Hepatic stellate cell (primary cell): Measurements from ENCODE around the gene CACNA1A.
"Not testable (repeated sequence)": the region's sequence is repeated elsewhere in the genome, so short reads cannot be mapped to it uniquely, and the experiment has no call there.

Experiments used
- DNase-seq: peaks from one replicate; pipeline ENCODE4 v3.0.0; 2011; ENCODE audit warnings: low spot score

CACNA1A gene

DNA sequence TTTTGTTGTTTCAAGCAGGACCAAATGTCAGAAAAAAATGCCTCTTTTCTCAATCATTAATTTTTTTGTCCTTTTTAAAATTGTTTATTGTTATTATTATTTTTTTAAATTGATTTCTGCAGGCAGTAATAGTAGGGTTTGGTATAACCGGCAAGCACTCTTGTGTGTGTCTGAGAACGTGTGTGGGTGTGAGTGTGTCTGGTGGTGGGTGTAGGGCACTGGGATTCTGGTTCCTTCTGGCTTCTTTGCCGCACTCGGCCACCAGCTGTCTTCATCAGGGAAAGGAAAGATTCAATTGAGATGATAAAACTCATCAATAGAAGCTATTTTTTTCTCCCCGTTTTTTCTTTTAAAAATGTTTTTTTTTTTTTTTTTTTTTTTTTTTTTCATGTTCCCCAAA lies 299.7 kb downstream of the CACNA1A start:
- DNase-seq, result no peak

- not testable (repeated sequence) for DNase-seq
Observed at GRCh38 chr19:13202112-13202511, 304.2 kb downstream of the CACNA1A start.

DNA sequence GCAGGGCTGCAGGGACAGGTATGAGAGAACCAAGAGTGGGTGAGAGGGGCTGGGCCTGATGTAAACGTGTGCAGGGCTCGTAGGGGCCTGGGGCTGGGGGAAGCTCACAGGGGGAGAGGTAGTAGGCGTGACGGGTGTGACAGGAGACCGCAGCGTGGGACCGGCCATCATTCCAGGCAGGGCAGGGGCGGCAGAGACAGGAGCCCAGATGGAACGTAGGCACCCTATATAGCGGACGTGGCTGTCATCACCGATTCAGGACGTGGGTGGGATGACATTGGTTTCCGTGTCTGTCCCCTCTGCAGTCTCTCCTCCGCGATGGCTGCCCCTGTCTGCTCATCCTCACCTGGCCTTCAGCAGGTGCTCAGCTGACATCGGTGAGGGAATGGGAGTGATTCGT lies 307.6 kb downstream of the CACNA1A start:
- no peak for DNase-seq

GRCh38 chr19:13195678-13196077 lies 310.6 kb downstream of the CACNA1A start:
- no peak for DNase-seq

DNA sequence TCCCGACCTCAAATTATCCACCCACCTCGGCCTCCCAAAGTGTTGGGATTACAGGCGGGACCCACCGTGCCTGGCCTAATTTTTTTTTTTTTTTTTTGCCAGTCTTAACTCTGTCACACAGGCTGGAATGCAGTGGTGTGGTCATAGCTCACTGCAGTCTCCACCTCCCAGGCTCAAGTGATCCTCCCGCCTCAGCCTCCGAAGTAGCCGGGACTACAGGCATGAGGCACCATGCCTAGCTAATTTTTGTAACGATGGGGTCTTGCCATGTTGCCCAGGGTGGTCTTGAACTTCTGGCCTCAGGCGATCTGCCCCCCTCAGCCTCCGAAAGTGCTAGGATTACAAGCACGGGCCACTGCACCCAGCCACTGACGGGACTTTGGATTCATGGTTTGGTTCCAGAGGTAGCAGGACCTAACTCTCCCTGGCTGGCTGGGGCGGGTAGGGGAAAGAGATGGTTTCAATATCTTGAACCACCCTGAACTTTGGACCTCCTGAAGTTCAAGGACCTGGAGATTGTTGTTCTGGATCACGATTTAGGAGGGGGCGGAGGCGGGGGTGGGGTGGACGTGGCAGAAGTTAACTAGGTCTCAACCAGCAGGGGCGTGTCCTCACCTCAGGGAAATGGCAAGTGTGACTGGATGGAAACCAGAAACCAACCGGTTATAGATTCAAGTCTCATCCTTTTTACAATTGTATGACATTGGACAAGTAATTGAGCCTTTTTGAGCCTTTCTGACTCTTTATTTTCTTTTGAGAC lies 315.3 kb downstream of the CACNA1A start:
- no peak for DNase-seq

DNA sequence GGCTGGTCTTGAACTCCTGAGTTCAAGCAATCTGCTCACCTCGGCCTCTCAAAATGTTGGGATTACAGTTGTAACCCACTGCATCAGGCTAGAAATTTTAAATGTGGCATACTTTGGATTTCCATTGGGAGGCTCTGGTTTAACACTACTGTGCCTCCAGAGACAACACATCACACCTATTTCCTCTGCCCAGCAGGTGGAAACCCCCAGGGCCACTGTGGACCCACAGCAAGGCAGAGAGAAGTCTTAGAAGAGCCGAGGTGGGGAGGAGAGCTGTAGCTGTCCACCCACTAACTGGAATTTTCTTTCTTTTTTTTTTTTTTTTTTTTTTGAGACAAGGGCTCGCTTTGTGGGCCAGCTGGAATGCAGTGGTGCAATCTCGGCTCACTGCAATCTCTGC lies 316.7 kb downstream of the CACNA1A start:
- peak; percentile 3 for DNase-seq

GRCh38 chr19:13187419-13187818 lies 318.9 kb downstream of the CACNA1A start:
- DNase-seq, result no peak

DNA sequence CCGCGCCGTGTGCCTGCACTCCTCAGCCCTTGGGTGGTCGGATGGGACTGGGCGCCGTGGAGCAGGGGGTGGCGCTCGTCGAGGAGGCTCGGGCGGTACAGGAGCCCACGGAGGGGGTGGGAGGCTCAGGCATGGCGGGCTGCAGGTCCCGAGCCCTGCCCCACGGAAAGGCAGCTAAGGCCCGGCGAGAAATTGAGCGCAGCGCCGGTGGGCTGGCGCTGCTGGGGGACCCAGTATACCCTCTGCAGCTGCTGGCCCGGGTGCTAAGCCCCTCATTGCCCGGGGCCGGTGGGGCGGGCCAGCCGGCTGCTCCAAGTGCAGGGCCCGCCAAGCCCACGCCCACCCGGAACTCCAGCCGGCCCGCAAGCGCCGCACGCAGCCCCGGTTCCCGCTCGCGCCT lies 319.6 kb downstream of the CACNA1A start:
- not testable (repeated sequence) for DNase-seq

DNA sequence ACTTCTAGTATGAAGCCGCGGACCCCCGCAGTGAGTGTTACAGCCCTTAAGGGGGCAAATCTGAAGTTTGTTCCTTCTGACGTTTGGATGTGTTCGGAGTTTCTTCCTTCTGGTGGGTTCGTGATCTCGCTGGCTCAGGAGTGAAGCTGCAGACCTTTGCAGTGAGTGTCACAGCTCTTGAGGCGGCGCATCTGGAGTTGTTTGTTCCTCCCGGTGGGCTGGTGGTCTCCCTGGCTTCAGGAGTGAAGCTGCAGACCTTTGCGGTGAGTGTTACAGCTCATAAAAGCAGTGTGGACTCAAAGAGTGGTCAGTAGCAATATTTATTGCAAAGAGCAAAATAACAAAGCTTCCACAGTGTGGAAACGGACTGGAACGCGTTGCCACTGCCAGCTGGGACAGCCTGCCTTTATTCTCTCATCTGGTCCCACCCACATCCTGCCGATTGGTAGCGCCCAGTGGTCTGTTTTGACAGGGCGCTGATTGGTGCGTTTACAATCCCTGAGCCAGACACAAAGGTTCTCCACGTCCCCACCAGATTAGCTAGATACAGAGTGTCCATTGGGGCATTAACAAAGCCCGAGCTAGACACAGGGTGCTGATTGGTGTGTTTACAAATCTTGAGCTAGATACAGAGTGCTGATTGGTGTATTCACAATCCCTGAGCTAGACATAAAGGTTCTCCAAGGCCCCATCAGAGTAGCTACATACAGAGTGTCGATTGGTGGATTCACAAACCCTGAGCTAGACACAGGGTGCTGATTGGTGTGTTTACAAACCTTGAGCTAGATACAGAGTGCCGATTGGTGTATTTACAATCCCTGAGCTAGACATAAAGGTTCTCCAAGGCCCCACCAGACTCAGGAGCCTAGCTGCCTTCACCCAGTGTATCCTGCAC lies 320.3 kb downstream of the CACNA1A start:
- DNase-seq, result not testable (repeated sequence)

GRCh38 chr19:13184926-13185325 lies 321.4 kb downstream of the CACNA1A start:
- not testable (repeated sequence) for DNase-seq

- DNase-seq, result peak; percentile 63
Observed at GRCh38 chr19:13181747-13182388, 324.4 kb downstream of the CACNA1A start.

GRCh38 chr19:13178291-13178690 lies 328.0 kb downstream of the CACNA1A start:
- DNase-seq, result not testable (repeated sequence)

GRCh38 chr19:13177584-13177983 lies 328.7 kb downstream of the CACNA1A start:
- not testable (repeated sequence) for DNase-seq

DNA sequence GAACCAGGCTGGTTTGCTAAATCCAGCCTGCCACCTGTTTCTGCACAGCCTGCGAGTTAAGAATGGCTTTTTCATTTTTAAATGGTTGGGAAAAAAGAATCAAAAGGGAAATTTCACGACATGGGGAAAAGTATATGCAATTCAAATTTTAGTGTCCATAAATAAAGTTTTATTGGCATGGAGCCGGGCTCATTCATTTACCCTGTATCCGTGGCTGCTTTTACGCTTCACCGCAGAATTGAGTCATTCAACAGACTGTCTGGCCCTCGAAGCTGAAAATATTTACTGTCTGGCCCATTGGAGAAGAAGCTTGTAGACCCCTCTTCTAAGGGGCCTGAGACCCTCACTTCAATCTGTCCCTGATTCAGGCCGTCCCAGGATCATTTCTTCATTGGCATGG lies 329.9 kb downstream of the CACNA1A start:
- no peak for DNase-seq

GRCh38 chr19:13173139-13173737 lies 333.0 kb downstream of the CACNA1A start:
- no peak for DNase-seq

DNA sequence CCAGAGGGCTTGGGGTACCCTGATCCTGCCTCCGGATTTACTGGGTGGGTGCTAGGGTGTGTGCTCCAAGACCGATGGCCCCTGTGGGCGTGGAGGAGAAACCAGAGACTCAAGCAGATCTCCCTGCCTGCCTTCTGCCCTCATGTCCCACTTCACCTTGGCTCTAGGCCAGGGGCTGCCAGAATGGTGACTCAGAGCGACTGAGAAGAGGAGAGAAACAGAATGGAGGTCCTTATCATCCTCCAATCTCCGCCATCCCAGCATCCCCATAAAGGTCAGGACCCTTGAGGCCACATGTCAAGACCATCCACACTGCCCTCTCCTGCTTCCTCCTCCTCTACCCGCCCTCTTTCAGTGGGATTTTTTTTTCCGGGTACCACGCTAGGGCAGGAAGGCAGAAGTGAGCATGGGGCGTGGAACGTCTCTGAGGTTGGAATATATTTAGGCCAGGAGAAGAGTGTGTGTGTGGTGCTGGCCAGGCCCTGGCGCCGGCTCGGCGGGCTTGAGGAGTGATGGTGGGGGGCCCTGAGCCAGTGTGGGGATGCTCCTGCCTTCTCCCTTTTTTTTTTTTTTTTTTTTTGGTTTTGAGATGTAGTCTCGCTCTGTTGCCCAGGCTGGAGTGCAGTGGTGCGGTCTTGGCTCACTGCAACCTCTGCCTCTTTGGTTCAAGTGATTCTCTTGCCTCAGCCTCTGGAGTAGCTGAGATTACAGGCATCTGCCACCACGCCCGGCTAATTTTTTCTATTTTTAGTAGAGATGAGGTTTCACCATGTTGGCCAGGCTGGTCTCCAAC lies 333.7 kb downstream of the CACNA1A start:
- peak; percentile 90 for DNase-seq

GRCh38 chr19:13171146-13171545 lies 335.1 kb downstream of the CACNA1A start:
- no peak for DNase-seq

DNA sequence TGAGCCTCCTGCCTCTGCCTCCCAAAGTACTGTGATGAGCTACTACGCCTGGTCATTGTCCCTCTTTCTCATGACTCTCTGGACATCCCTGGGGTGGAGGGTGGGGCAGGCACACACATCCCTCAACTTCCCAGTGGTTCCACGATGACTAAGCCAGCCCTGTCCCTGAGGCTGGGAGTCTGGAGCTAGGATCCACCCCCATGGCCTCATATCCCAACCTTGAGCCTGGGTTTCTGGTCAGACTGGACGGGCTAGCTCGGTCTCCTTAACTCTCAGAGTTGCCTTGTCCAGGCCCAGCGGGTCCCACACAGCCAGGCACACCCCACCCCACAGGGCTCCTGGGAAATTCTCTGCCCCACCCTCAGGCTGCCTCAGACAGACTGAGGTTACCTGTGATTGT lies 336.5 kb downstream of the CACNA1A start:
- DNase-seq, result peak; percentile 95

DNA sequence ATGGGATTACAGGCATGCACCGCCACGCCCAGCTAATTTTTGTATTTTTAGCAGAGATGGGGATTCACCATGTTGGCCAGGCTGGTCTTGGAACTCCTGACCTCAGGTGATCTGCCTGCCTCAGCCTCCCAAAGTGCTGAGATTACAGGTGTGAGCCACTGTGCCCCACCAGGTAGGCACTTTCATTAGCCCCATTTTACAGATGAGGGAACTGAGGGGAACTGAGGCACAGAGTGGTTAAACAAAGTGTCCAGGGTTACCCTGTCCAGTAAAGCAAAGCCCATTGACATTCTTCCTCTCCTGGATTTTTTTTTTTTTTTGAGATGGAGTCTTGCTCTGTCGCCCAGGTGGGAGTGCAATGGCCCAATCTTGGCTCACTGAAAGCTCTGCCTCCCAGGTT lies 340.1 kb downstream of the CACNA1A start:
- DNase-seq, result not testable (repeated sequence)

GRCh38 chr19:13165162-13165997 lies 340.9 kb downstream of the CACNA1A start:
- no peak for DNase-seq
